Ovary (tissue), 3 donors: ENCODE data around the gene RING1.

ENCODE experiments used
- EP300 ChIP-seq: sonication (generic); formaldehyde crosslinking; IDR thresholded peaks from one replicate; pipeline ENCODE4 v1.6.1; 2017; ENCODE audit warnings: antibody characterized with exemption
- POLR2A ChIP-seq: fragments of 450-650 bp; IDR thresholded peaks from one replicate; pipeline ENCODE4 v1.6.1; 2017; ENCODE audit warnings: antibody characterized with exemption, mild to moderate bottlenecking, moderate library complexity
- TF ChIP-seq, protein P1 (sequence below), 3 donors: fragments of 450-650 bp in 2 of 3; fragments of 200-600 bp in 1 of 3; IDR thresholded peaks; one replicate each; pipeline versions ENCODE4 v1.5.1 to v1.8.0; 2016 to 2022; ENCODE audit warnings: antibody characterized with exemption in 3 of 3, mild to moderate bottlenecking in 1 of 3
- donor health status: DM: no; HTN: no; CAD: no.

- TF ChIP-seq, protein P1, sequence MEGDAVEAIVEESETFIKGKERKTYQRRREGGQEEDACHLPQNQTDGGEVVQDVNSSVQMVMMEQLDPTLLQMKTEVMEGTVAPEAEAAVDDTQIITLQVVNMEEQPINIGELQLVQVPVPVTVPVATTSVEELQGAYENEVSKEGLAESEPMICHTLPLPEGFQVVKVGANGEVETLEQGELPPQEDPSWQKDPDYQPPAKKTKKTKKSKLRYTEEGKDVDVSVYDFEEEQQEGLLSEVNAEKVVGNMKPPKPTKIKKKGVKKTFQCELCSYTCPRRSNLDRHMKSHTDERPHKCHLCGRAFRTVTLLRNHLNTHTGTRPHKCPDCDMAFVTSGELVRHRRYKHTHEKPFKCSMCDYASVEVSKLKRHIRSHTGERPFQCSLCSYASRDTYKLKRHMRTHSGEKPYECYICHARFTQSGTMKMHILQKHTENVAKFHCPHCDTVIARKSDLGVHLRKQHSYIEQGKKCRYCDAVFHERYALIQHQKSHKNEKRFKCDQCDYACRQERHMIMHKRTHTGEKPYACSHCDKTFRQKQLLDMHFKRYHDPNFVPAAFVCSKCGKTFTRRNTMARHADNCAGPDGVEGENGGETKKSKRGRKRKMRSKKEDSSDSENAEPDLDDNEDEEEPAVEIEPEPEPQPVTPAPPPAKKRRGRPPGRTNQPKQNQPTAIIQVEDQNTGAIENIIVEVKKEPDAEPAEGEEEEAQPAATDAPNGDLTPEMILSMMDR (IDR thresholded peaks at IDR 0.05), result no peak
- no peak for TF ChIP-seq EP300
- no peak for TF ChIP-seq POLR2A
Measured at GRCh38 chr6:33190504-33191107, 17.7 kb upstream of the RING1 start.
